GM19035 (cell line): ENCODE measurements around the gene UTRN.
A peak's percentile ranks its signal among the peaks of the same experiment; 100 is the strongest.

Experiments
- ATAC-seq: cut with Tn5 transposase; IDR thresholded peaks from one replicate; pipeline ENCODE4 v1.9.1; 2021; ENCODE audit not compliant: unreplicated experiment

The UTRN gene

DNA sequence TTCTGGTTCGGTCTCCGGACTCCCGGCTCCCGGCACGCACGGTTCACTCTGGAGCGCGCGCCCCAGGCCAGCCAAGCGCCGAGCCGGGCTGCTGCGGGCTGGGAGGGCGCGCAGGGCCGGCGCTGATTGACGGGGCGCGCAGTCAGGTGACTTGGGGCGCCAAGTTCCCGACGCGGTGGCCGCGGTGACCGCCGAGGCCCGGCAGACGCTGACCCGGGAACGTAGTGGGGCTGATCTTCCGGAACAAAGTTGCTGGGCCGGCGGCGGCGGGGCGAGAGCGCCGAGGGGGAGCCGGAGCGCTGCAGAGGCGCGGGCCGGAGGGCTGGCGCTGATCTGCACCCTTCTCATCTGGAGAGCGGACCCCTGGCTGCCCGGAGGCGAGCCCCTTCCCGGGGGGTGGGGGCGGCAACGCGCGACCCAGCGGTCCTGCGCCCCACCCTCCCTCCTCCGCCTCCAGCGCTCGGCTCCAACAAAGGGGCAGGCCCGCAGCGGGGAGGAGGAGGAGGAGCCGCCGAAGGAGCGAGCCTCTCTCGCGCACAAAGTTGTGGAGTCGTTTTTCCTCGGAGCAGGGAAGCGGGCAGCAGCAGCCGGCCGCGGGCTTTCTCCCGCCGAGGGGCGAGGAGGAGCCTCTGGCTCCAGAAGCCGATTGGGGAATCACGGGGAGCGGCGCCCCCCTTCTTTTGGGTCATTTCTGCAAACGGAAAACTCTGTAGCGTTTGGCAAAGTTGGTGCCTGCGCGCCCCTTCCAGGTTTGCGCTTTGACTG lies at the start of gene UTRN:
TSS of gene UTRN (plus strand) at position 553 of the 765 bp plus-strand sequence. CDS start 6,494 bp downstream, outside the sequence.
- peak; percentile 55 for ATAC-seq

DNA sequence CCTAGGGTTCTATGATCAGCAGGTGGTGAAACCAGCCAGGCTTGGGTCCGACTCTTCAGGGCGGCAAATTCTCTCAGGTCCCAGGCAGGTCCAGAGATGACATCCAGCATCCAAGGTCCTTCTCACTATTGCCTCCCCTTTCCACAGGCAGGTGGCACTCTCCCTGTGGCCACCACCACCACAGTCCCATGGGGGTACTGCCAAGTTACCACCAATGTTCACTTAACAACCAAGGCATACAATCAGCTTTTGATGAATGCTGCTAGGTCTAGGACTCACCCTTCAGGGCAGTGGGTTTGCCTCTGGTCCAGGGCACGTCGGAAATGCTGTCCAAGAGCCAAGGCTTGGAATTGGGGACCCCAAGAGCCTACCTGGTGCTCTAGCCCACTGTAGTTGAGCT lies 40.4 kb upstream of the UTRN start:
- no peak for ATAC-seq

DNA sequence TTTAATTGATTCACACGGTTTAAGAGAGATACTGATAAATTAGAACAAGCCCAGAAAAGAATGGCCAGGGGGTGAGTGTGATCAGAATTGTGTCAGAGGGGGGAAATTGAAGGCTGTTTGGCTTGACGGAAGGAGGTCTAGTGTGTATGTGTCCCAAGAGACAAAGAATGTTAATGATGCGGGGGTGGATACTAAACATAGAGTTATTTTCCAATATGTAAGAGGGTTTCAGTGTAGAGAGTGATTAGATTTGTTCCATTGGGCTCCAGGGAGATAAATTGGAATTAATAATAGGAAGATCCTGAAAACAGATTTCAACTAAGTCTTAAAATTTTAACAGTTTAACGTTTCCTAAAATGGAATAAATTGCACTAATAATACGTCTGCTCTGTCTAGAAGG lies 38.1 kb upstream of the UTRN start:
- no peak for ATAC-seq

DNA sequence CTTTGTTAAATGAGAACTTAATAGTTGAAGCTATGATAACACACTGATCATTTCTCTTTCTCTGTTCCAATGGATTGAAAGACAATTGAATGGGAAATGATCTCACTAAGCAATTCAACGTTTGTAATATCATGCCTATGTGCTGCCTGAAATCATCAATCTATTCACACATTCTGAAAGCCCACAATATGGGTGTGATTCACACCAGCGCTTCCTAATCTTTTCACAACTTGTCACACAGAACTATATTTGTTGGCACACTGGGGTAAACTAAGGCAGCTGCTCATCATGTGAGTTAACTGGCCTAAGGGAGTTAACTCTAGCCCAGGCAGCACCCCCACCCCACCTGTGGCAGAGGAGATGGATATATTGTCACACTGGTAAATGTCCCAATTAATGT lies 37.1 kb upstream of the UTRN start:
- ATAC-seq = no peak

DNA sequence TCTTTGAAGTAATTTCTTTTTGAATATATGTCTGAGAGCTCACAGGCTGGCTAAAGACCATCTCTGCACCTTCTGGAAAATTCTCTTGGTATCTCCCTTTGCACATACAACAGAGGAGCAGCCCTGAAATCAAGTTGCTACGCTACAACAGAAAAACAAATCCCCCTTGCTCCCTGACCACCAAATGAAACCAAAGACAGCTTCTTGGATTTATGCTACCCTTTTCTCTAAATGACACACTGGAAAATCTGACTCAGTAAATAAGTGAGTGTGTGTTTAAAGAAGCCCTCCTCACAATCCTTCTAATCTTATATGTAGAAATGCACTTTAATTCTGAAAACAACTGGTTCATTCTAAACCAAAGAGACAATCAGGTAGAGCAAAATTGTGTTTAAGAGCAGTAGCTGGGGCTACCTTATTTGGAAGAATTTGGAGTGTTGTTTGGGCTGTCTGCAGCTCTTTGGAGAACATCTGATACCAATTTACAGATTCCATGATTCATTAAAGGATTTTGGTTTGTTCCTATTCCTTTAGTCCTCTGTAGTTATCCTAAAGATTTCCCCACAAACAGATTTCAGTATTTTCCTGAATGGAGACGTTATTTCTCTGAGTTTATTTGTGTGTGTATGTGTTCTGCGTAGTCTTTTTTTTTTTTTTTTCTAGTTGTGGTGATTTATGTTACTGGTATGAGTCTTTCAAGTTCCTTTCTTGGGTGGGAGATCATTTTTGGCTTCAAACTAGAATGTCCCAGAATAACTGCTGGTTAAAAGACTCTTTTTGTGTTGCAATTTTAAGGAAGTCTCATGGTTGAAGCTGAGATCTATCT lies 36.4 kb upstream of the UTRN start:
- ATAC-seq = no peak

DNA sequence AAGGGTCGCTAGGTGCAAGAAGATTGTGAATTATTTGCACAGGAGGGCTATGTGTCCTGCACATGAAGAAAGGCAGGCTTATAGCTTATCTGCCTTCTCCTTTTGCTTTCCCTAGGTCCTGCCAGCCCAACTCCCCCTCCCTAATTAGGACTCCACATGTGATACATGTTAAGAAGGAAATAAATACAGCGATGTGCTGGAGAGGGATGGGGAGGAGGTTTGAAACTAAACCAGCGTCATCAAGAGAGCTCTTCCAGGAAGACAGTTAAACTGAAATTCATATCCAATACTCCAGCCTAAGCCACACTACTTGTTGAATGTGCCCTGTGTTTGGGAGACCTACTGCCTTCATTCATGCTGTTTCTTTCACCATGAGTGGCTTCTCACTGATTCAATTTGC lies 34.9 kb upstream of the UTRN start:
- no peak for ATAC-seq

DNA sequence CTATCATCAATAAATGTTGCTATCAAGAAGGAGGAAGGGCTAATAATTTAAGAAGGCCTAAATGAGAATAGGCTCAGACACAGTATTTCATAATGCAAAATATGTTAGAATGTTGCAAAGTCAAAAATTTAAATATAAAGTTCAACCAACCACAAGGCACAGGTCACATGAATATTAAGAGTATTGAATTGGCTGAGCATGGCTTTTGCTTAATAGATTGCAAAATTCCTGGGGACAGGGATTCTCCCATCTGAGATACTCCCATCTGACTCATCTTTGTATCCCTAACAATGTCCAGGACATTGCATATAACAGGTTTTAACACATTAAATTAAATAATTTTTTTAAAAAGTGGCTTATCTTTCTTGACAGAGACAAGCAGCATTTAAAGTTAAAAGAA lies 32.9 kb upstream of the UTRN start:
- no peak for ATAC-seq

DNA sequence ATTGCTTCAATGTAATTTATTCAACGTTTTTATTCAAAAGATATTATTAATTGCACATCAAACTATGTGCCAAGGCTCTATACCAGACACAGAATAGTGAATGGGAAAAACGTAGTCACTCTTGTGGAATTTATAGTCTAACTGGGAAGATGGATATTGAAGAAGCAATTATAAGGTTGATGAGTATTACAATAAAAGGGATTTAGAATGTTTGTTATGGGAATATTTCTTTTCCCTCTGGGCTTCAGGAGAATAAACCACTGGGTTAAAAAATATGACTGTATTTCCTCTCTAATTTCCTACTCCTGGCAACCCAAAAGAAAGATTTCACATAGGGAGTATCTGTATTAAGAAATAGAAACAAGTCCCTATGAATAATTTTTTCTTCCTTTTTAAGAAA lies 25.1 kb upstream of the UTRN start:
- no peak for ATAC-seq

DNA sequence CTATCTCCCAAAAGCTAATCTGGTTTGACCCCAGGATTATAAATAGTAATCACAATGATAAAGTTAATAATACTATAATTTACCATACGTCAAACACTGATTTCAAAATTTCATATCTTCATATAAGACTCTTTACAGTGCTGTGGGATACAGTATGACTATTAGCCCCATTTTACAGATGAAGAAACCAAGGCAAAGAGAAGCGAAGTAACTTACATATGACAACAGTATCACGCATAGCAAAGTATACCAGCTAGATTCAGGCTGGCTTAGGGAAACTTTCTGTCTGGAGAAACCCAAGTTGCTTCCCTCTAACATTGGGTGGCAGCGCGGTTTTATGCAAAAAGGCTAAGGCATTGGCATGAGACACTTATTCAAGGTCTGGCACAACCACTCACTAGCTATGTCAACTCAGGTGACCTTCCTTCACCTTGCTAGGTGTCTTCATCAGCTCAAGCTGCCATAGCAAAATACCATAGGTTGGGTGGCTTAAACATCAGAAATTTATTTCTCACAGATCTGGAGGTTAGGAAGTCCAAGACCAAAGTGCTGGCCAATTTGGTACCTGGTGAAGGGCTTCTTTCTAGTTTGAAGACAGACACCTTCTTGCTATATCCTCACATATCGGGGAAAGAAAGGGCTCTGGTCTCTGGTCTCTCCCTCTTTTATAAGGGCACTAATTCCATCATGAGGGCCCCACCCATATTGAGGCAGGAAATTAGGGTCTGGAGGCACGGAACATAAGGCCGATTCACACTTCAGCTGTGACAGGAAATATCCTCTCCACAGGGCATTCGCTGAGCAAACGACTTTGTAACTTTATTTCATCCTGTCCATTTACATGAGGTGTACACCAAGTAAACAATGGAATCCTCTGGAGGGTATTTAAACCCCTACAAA lies 22.4 kb upstream of the UTRN start:
- ATAC-seq = no peak

DNA sequence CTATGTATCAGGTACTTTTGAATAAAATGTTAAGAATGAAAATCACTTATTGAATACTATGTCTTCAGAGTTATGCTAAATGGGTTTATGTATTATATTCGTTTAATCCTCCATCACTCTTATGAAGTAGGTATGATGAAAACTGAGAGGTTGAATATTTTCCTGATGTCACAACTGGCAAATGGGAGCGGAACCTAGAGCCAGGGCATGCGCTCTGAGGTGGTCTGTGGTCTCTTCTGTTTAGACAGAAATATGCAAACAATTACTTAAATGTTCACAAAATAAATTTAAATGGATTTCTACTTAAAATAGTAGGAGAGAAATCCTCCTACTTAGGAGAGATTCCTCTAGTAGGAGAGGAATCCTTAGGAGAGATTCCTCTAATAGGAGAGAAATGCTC lies 21.3 kb upstream of the UTRN start:
- no peak for ATAC-seq

DNA sequence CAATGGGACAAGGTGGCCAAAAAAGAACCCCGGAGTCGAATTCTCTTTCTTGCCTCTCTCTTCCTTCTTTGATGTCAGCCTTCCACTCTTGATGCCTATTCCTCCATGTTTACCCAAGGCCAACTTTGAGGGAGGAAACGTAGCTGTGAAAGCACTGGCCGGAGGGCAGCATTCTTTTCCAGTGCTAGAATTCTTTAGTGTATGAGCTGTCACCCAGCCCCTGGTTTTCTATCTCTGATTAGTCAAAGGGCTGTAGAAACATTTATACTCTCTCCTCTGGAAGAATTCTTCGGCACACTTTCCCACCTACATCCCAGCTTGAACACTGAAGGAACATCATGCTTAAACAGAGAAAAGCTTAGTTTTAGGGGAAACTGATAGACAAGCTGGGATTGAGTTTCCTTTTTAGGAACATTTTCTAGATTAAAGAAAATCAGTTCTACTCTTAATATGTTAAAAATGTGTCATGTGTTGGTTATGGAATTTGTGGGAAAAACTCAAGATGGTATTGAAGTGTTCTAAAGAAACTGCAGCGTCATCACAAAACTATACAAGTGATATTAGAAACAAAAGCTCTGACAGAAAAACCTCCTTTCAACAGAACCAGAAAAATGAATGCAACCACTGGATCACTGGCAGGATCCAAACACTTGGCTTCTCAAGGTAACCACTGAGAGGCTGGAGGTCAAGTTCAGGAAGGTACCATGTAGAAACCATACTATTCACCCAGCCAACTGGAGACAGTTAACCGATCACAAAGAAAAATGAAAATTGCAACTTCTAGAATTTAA lies 20.7 kb upstream of the UTRN start:
- ATAC-seq = no peak

DNA sequence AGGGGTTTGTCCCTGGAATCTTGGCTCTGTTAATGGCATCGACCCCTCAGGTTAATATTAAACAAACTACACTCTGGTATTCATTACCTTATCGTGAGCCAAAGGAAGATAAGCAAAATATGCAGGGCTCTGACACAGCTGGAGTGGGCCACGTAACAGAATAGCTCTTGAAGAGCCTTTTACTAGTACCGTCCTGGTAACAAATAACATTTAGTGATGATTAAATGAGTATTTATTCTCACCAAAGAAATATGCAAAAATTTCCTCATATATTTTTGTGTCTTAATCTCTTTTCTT lies 20.1 kb upstream of the UTRN start:
- ATAC-seq = no peak

DNA sequence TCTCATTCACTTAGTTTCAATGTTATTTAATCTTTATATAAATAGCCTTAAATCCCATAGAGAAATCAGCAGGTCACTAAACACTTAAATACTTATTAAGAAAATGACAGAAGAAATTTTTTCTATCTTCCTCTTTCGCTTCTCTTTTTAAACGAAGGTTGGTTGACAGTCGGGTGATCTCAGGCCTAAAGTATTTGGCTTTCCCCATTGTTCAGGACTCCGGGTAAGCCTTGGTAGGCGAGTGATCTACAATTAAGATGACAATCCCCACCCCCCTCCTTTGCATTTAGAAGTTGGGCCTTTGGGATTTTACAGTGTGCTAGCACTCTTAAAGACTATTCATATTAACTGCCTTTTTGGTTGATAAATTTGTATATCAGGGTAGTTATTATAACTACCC lies 19.7 kb upstream of the UTRN start:
- peak; percentile 72 for ATAC-seq

DNA sequence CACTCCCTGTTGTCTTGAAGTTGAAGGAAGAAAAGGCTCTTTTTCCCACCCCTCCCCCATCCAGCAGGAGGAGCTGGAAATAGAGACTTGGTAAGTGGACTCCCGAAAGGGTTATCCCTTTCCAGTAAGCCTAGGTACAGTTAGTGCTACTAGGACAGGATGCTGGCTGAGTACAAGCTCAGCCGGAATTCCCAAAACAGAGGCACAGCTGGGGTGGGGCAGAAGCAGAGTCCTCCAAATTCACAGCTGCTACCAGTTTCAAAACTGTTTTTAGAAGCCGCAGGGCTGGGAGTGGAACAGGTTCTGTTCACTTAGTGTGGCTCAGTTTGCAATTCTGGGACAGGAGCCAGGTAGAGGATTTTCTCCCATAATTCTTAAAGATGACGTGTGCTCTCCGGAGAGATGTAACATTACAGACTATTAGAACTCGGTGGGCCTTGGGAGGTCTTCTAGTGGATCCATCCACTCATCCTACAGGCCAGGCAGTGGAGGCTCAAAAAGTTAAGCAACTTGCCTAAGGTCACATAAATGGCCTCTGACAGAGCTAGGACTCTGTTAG lies 19.0 kb upstream of the UTRN start:
- no peak for ATAC-seq

DNA sequence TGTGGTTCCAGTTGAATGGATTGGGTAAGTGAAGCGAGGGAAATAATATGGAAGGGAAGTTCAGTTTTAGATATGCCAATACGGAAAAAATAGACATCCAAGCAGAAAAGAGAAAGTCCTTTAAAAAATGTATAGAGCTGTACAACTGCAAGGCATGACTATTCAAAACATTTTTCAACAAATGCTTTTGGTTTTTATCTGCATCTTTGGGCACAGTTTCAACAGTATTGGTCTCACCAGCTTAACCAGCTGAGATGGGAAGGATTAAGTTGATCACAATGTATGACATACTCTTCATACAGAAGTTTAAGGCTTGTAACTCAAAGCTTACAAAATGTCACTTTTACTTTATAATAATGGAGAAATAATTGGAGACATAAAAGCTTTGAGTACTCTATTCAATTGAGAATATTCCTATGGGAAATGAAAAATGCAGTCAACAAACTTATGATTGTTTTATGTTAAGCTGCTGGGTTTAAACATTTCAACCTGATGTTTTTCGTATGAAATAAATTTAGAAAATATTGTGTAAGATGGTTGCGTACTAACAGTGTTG lies 16.3 kb upstream of the UTRN start:
- no peak for ATAC-seq

DNA sequence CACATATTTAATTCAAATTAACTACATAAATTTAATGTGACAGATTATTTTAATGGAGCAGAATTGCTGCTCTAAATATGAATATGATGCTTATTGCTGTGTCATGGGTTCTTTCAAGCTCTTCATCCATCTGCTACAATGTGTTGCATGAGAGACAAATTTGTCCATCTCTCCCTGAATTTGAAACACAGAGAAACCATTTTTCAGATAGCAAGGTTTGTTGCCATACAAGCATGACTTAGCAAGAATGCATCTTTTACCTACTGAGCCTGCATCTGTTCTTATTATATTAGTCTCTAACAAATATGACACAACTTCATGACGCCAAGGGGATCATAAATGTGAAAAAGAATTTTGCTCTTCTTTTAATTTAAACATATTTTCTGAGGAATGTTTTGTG lies 8.0 kb upstream of the UTRN start:
- ATAC-seq = no peak

DNA sequence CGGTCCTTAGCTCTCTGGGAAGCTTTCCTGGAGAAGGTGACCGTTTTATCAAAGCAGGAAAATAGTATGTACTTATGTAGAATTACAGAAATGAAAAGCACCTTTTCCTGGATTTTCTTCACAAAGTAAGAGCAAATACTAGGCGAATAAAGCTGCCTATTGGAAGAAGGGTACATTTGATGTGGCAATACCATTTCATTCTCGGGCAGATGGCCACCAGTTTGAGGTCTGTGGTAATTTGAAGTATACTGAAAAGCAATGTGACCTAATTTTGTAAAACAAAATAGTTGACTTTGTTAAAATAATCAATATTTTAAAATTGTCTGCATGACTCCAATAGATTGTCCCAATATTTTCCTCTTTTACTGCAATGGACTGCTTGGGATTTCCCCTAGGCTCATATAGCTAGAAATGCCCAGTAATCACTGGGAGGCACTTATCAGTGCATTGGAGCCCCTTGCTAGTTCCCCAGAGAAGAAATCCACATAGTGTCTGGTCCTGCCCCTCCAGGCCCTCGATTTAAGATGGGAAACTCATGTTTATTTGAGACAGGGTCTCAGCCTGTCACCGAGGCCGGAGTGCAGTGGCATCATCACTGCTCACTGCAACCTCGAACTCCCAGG lies 7.4 kb upstream of the UTRN start:
- no peak for ATAC-seq

DNA sequence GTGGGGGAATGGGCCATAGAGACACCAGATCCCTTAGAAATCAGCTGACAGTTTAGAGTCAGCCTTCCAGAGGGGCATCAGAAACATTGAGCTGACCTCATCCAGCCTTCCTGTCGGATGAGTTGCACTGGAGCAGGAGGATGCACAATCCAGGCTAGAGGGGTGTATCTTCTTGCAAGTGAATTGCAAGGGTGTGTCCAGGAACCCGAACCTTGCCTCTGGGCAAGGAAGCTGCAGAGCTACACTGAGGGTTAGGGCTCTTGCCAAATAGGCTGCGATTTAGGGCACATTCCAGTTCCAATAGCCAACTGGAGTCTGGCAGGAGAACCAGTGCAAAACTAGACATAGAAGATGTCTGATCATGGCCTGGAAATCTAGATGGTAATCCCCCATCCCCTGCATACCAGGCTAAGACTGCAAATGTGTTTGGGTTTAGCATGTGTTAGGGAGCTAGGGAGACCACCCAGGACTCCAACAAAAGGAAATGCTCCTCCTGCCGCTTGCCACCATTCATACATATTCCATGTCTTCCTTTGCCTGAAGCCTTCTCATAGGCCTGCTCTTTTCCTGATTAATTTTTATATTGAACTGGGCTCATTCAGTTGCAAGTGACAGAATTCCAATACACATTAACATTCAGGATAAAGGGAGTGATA lies 6.3 kb upstream of the UTRN start:
- ATAC-seq = no peak

DNA sequence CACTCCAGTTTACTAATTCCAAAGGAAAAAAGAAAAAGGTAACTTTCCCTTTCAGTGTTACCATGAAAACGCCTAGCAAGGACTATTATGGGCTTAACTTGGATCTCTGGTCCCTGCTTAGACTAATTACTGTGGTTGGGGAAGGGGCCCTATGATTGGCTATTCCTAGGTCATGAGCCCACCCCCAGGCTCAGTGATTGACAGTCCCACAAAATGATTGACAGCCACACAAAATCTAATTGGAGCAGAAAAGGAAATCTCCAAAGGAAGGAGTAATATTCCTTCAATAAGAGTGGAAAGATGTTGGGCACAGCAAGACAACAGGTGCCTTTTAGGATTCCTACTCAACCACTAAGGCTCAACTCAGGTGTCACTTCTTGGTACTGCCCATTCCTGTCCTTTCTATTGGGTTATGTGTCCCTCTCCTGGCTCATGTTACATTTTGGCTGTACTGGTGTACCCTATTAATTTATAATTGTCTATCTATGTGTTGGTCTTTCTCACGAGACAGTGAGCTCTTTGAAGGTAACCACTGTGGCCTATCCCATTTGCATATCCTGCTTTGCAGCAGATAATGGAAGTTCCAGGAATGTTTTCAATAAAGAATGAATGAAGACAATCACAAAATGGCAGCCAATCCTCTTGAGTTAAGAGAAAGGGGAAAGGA lies 5.5 kb upstream of the UTRN start:
- no peak for ATAC-seq
